NCI-H2196 treated with DMSO at 0.1 percent for 48 hours (cell line): ENCODE data around the gene SASH3.

ENCODE experiments used
- DNase-seq: peaks from one replicate; lab custom pipeline; 2025; ENCODE audit not compliant: unreplicated experiment; lab: John Stamatoyannopoulos, UW

Gene SASH3

DNA sequence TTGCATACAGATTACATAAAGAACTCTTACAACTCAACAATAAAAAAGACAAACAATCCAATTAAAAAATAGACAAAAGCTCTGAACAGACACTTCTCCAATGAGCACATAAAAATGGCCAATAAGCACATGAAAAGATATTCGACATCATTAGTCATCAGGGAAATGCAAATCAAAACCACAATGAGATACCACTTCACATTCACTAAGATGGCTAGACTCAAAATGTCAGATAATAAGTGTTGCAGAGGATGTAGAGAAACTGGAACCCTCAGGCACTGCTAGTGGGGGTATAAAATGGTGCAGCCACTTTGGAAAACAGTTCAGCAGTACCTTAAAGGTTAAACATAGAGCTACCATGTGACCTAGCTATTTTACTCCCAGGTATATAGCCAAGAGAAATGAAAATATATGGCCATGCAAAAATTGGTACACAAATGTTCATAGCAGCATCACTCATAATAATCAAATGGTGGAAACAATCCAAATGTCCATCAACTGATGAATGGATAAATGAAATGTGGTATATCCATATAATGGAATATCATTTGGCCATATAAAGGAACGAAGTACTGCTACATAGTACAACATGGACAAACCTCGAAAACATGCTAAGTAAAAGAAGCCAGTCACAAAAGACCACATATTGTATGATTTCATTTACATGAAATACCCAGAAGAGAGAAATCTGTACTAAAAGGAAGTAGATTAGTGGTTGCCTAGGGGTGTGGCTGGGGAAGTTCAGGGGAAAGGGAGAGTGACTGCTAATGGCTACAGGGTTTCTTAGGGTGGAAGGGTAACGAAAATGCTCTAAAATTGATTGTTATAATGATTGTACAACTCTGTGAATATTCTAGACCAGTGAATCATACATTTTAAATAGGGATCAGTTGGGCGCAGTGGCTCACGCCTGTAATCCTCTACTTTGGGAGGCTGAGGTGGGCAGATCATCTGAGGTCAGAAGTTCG is 29.4 kb downstream of the SASH3 start:
- no peak for DNase-seq

DNA sequence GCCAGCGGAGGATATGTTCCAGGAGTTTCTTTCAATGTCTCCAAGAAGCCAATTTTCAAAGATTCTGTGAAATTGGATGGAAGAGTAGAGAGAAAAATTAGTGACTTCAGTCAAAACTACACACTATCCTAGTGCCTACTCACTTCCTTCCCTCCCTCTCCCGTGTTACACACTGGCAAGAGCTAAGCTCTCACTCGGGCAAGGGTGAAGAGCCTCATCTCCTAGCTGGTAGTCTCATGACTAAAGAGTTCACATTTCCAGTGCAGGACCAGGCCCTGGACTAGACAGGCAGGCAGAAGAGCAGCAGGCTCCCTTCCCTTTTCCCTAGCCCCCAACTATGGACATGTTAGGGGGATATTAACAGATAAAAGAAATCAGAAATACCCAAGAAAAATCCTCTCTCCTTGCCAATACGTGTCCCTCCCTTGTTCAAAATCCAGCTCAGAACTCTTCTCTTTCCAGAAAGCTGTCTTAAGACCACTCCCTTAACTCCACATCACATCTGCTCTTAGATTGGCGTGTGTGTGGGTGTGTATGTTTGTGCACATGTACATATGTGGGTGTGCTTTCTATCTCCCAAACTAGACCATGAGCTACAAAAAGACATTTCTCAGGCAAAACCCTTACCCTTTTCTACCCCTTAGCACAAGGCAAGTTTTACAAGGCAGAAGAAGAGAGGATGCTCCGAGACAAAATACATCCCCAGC is 34.1 kb downstream of the SASH3 start:
- DNase-seq: no peak

DNA sequence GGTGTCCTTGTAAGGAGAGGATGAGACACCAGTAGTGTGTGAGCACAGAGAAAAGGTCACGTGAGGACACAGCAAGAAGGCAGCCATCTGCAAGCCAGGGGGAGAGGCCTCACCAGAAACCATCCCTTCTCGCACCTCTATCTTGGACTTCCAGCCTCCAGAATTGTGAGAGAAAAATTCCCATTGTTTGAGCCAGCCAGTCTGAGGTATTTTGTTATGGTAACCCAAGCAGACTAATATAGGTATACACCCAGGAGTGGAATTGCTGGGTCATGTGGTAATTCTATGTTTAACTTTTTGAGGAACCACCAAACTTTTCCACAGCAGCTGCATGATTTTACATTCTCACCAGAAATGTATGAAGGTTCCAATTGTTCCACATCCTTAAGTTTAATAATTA is 38.4 kb downstream of the SASH3 start:
- no peak for DNase-seq

DNA sequence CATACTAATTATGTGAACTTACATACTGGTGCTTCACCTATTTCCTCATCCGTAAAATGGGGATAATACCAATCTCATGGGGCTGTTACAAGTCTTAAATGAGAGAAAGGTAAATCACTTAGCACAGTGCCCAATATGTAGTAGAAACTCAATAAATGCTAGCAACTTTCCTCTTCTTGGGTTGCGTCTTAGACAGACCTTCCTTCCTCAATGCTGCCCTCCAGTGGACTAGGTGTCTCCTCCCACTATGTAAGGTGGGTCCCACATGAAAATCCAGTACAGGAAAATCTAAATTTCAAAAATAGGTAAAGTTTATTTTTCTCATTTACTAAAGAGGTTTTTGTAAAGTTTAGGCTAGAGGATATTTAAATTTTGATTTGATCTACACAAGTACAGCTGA is 43.4 kb downstream of the SASH3 start:
- DNase-seq: no peak

DNA sequence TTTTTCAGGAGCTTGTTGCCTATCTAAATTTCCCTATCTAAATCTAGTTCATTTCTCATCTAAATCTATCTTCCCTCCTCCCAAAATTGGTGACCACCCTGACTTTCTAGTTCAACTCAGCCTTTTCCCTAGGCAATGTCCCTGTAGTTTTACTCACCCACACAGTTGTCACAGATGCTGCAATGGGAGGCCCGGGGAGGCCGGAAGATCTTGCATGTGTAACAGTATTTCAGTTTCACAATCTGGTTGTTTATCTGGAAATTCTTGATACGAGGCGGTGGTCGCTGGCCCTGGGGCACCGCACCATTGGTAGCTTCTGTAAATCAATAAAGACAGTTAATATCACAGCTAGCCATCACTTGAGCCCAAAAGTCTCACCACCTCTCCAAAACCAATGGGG is 43.8 kb downstream of the SASH3 start:
- no peak for DNase-seq

DNA sequence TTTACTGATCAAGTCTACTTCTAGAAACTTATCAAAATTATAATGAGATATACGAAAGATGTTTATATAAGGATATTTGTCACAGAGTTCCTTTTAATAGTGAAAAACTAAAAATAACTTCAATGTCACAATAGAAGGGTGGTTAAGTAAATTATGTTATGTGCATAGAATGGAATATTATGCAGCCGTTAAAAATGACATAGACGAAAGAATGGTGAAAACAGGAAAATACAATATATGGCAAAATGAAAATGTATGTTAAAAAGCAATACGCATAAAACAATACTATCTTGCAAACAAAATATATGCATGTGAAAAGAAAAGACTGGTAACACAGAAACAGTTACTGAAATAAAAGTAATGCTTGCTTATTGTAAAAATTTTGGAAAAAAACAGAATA is 44.9 kb downstream of the SASH3 start:
- no peak for DNase-seq

DNA sequence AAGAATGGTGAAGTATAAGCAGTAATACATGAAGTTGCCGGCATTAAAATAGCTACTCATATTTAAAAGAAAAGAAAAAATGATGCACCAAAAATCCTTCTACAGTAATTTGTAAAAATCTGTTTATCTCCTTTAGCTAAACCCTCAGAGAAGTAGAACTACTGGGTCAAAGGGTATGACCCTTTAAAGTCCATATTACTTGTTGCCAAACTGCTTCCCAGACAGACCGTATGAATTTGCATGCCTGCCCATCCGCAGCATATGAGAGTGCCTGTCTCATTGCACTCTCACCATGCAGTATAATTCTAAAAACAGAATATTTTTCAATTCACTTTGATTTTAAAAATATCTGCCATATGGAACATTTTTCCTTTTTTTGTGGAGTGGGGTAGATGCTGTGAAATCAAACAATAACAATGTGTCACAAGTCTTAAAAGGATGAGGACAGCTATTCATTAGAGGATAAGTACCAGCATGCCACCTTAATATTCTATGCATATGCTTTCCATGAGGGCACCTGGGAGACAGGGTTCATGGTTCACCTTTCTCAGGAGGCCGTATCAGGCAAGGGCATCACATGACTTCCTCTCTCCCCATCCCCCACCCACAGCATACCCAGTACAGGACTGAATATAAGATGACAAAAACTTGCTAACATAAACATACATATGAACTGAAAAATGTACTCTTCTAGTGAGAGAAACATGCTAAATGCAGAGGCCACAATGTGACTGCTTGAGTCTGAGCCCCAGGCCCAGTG is 46.2 kb downstream of the SASH3 start:
- no peak for DNase-seq

DNA sequence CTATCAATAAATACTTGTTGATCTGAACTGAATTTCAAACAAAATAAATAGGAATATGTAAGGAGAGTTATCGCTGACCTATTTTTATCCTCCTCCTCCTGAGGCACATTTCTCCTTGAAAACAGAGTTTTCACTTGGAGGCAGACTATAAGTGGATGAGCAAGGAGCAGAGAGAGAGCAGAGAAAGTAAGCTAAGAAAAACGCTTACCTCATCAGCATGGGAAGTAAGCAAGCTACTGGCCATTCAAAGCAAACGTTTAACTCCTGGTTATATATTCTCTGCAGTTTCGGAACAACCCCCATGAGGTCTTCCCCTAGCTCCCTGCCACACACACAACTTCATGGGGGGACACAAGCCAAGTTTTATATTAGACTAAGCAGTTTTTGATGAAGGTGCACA is 50.7 kb downstream of the SASH3 start:
- DNase-seq: no peak

DNA sequence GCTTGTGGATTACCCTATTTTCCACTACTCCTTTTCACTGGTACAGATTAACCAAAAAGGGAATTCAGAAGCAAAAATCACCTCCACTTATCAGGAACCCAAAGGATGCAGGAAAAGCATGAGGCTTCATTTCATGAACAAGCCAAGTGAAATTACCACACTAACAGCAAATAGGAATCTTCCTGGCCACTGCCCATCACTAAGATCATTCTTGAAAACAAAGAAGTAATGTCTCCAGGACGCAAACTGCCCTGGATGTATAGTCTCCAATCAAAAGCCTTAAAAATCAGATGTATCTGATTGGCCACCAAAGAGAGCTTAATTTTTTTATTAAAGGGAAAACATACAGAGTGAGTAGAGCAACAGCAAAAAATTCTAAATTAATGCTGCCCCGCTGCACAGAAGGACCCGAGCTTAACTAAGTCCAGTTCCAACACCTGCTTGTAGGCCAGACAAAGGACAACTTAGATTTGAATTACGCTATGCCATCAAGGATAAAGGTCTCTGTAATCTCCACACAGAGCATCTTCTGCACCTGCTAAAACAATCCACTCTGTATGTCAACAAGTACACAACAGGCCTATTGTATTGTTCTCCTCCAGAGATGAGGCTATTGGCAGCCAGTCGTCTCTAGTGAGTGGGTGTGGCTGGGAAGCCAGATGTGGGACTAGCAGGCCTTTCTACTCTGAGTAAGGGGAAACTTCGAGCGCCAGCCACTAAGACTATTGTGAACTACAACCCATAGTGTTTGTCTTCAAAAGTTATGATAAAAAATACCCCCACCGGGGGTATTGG is 51.5 kb downstream of the SASH3 start:
- DNase-seq: peak; percentile 4

DNA sequence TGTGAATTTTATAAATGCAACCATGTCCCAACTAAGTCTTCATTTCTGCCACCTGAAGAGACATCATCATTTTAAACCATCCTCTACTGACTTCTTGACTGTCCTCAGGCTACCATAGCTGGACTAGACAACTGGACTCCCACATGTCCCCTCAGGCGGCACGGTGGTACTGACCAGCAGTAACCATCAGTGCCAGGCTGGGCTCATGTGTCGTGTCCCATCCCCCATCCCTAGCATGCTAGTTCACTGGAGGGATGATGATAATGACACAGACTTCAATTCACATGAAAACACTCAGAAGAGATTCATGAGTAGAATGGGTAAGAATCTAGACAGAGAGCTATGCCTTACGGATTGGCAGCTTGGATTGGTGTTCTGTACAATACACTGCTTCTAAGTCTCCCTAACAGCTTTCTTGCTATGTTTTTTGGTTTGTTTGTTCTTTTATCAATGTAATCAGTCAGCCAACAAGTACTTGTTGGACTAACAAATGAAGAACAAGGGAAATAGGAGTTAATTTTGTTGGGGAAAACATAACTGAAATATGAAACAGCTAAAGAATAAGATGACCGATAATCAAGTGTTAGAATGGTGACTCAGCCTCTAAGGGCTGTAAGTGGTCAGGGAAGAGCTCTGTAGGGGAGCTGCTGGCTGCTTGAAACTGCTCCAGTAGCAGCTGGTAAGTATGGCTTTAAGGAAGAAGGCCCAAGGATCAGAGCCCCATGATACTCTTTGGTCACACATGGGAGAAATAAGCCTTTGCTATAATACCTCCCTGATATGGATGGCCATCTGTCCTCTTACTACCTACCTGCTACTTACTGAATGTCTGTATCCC is 53.6 kb downstream of the SASH3 start:
- no peak for DNase-seq

DNA sequence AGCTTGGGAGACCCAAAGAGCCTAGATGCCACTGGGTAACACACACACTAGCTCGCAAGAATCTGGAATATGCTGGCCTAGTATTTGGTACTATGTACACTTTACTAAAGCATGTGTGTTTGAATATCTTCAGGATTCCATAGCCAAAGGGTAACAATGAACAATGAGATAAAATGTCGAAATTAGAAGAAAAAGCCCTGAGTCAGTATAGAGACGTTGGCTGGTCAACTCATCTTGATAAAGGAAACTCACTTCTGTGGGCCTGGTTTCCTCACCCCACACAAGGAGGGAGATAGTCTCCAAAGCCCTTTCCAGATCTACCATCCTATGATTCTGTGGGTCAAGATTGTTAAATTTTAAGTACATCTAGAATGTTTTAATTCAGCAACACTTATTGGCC is 57.1 kb downstream of the SASH3 start:
- DNase-seq: no peak

DNA sequence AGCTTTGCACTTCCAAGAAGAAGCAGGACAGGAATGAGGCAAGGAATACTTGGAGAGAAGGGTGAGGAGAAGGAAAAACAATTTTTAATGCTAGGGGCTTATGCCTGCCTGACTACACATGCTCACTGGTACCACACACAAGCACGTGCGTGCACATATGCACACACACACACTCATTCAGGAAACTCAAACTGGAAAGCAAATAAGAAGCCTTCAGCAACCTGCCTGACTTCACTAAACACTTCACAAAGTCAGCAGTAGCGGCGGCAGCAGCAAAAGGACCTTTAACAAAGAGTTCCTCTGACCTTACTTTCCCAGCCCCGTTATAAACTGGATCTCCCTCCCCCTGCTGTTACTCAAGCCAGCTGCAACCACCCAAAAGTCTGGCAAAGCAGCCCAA is 60.6 kb downstream of the SASH3 start:
- no peak for DNase-seq

DNA sequence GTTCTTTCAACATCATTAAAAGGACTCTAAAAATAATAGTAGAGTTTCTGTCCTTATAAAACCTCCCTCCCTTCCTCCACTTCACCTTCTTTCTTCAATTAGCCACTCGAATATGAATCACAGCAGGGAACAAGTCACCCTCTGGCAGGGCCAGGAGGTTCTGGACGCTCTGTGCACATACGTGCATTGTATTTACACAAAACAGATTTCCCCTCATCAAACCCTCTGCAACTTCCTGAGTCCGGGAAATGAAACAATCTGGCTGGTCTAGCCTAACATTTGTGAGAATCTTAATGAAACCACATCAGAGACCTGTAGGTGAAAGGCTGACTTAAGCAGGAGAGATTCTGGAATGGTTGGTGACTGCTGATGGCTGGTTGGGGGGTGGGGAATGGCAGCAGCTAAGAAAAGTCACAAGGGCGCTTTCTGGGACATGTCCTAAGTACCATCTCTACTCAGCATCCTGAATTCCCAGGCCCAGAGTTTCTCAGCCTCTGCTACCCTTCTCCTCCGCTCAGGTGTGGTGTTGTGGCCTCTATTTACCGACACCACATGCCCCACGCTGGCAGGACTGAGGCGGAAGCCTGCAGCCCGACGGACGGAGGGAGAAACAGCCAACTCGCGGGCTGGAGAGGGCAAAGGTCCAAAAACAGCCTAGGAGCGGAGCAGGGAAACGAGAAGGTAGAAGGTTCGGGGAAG is 62.9 kb downstream of the SASH3 start:
- DNase-seq: no peak

DNA sequence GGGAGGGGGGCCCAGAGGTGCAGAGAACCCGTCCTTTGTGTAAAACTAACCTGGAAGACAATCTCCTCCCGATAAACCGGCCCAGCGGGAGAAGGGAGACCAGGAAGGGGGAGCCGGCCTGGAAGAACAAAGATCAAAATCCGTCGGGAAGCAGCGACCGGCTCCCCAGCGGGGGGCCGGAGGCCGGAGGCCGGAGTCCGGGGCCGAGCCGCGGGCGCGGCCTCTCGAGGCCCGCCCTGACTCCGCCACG is 63.4 kb downstream of the SASH3 start:
- no peak for DNase-seq

DNA sequence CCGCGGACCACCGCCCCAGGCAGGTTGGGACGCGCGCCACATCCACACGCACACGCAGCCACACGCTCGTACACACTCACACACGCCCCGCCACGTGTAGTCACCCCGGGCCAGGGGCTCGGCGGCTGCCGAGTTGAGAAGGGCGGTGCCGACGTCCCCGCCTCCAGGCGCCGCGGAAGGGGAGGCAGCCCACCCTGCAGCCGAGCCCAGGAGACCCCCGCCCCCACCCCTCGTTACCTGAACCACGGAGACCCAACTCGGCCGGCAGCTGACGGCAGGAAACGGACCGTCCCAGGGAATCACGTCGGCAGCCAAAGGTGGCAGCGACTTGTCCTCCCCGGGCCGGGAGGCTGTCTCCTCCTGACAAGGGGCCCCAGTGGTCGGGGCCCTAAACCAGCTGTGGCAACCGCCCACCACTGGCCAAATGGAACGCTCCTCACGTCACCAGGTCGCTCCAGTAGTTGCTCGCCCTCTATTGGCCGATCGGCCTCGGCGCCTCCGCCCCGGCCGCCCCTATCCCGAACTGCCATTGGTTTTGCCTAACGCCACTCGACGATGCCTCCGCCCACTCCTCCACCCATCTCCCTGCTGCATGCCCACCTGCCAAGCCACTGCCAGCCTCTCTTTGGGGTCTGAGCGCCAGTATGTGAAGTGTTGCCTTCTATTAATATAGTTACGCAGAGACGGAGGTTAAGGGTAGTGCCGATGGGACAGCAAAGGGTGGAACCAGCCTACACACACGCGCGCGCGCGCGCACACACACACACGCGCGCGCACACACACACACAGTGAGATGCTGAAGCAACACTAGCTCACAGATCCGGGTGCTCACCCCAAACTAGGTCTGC is 63.9 kb downstream of the SASH3 start, which contains the start of gene ZDHHC9:
TSS of gene ZDHHC9 (minus strand) at position 428 of the 848 bp plus-strand sequence. CDS start 1,941 bp downstream, outside the sequence.
- peak; percentile 54 for DNase-seq
